ENCODE data around the gene USE1.

USE1 gene

GRCh38 chr19:17226002-17226933, 11.1 kb downstream of the USE1 start, which contains the start of gene OCEL1:
Gene OCEL1, plus strand, starts transcription at chr19:17226226. Its CDS starts 22 bp downstream, at chr19:17226248.
- no peaks in the 10 kb centered on the region for H3K9me3 ChIP-seq
- H3K36me3 ChIP-seq = no peaks in the 10 kb centered on the region
- H3K4me1 ChIP-seq (ENCODE audit: control insufficient read depth in 1 of 2, insufficient read depth in 1 of 2, low read depth in 1 of 2, low read length in 1 of 2) = peaks cover 18% of the 10 kb centered on the region in 2 experiments
- peak; percentile 31 for TF ChIP-seq CTCF (IDR thresholded peaks at IDR 0.05)
- peak within 1 kb of the TSS; percentile 78 to 95 for H3K4me3 ChIP-seq (ENCODE audit: low read depth in 1 of 2, low read length in 1 of 2)
- peak within 1 kb of the TSS; percentile 96 for H3K27ac ChIP-seq
- H3K27me3 ChIP-seq = no peaks in the 10 kb centered on the region

- Histone ChIP-seq H3K4me1 (ENCODE audit: control insufficient read depth in 1 of 2, insufficient read depth in 1 of 2, low read depth in 1 of 2, low read length in 1 of 2) (peaks cover 18% of the 10 kb centered on the region in 2 experiments), H3K36me3 (no peaks in the 10 kb centered on the region), H3K27ac (no peak overlapping the region), H3K4me3 (ENCODE audit: low read depth in 1 of 2, low read length in 1 of 2) (no peak overlapping the region), H3K27me3 (no peaks in the 10 kb centered on the region), H3K9me3 (no peaks in the 10 kb centered on the region)
- TF ChIP-seq CTCF (IDR thresholded peaks at IDR 0.05) = no peak
These were observed 12.7 kb downstream of the USE1 start for GRCh38 chr19:17227798-17228367.

- no peak overlapping the region for H3K4me3 ChIP-seq (ENCODE audit: low read depth in 1 of 2, low read length in 1 of 2)
- no peaks in the 10 kb centered on the region for H3K36me3 ChIP-seq
- H3K9me3 ChIP-seq = no peaks in the 10 kb centered on the region
- peaks cover 17 to 18% of the 10 kb centered on the region in 2 experiments for H3K4me1 ChIP-seq (ENCODE audit: control insufficient read depth in 1 of 2, insufficient read depth in 1 of 2, low read depth in 1 of 2, low read length in 1 of 2)
- no peak for TF ChIP-seq CTCF (IDR thresholded peaks at IDR 0.05)
- H3K27ac ChIP-seq = no peak overlapping the region
- no peaks in the 10 kb centered on the region for H3K27me3 ChIP-seq
These were observed 14.7 kb downstream of the USE1 start for GRCh38 chr19:17229890-17230289.

- TF ChIP-seq CTCF (IDR thresholded peaks at IDR 0.05) = no peak
- no peak overlapping the region for H3K4me3 ChIP-seq (ENCODE audit: low read depth in 1 of 2, low read length in 1 of 2)
- H3K9me3 ChIP-seq = no peaks in the 10 kb centered on the region
- H3K27ac ChIP-seq = no peak overlapping the region
- no peaks in the 10 kb centered on the region for H3K36me3 ChIP-seq
- H3K27me3 ChIP-seq = no peaks in the 10 kb centered on the region
- peaks cover 11 to 16% of the 10 kb centered on the region in 2 experiments for H3K4me1 ChIP-seq (ENCODE audit: control insufficient read depth in 1 of 2, insufficient read depth in 1 of 2, low read depth in 1 of 2, low read length in 1 of 2)
These were observed 17.1 kb downstream of the USE1 start for GRCh38 chr19:17232258-17232657.

GRCh38 chr19:17234911-17235299, 19.7 kb downstream of the USE1 start:
- H3K27ac ChIP-seq = peak overlapping the region; percentile 58

More at GRCh38 chr19:17234911-17235299, 19.7 kb downstream of the USE1 start:
- H3K36me3 ChIP-seq = no peaks in the 10 kb centered on the region
- H3K27me3 ChIP-seq = no peaks in the 10 kb centered on the region
- H3K9me3 ChIP-seq = no peaks in the 10 kb centered on the region
- H3K4me1 ChIP-seq (ENCODE audit: control insufficient read depth in 1 of 2, insufficient read depth in 1 of 2, low read depth in 1 of 2, low read length in 1 of 2) = peaks cover 11 to 16% of the 10 kb centered on the region in 2 experiments
- TF ChIP-seq CTCF (IDR thresholded peaks at IDR 0.05) = no peak
- H3K4me3 ChIP-seq (ENCODE audit: low read depth in 1 of 2, low read length in 1 of 2) = peak overlapping the region; percentile 65 to 71
